Gastroesophageal sphincter (tissue), 3 donors: ENCODE measurements around the gene GLMN.

Experiments
- CTCF ChIP-seq, 4 experiments: fragments of 200-600 bp in 2 of 4; fragments of 450-650 bp in 2 of 4; sonication (generic) in 1 of 4; IDR thresholded peaks; one replicate each; pipeline ENCODE4 v1.5.1; 2017 to 2019; ENCODE audit warnings: antibody characterized with exemption in 4 of 4, mild to moderate bottlenecking in 2 of 4, moderate library complexity in 2 of 4
- EP300 ChIP-seq: sonication (generic); formaldehyde crosslinking; IDR thresholded peaks from one replicate; pipeline ENCODE4 v1.6.1; 2017; ENCODE audit warnings: antibody characterized with exemption, mild to moderate bottlenecking
- POLR2A ChIP-seq, 2 donors: fragments of 450-650 bp; IDR thresholded peaks; one replicate each; pipeline ENCODE4 v1.6.1; 2017; ENCODE audit warnings: antibody characterized with exemption in 2 of 2, mild to moderate bottlenecking in 2 of 2, moderate library complexity in 1 of 2
- POLR2AphosphoS5 ChIP-seq: sonication (generic); formaldehyde crosslinking; IDR thresholded peaks from one replicate; pipeline ENCODE4 v1.6.1; 2017; ENCODE audit warnings: antibody characterized with exemption

- no peak for TF ChIP-seq CTCF (IDR thresholded peaks at IDR 0.05)
- no peak for TF ChIP-seq POLR2AphosphoS5
- no peak for TF ChIP-seq POLR2A (IDR thresholded peaks at IDR 0.05)
- TF ChIP-seq EP300: no peak
These were observed 15.2 kb upstream of the GLMN start for GRCh38 chr1:92314024-92314423.
